HG03439 (cell line): ENCODE results near the gene S100A12.

Source experiments
- ATAC-seq: cut with Tn5 transposase; IDR thresholded peaks from one replicate; pipeline ENCODE4 v1.9.1; 2021; ENCODE audit warnings: mild to moderate bottlenecking, moderate library complexity; ENCODE audit not compliant: unreplicated experiment

The S100A12 gene

GRCh38 chr1:153337980-153338853 is 37.2 kb downstream of the S100A12 start:
- no peak for ATAC-seq

DNA sequence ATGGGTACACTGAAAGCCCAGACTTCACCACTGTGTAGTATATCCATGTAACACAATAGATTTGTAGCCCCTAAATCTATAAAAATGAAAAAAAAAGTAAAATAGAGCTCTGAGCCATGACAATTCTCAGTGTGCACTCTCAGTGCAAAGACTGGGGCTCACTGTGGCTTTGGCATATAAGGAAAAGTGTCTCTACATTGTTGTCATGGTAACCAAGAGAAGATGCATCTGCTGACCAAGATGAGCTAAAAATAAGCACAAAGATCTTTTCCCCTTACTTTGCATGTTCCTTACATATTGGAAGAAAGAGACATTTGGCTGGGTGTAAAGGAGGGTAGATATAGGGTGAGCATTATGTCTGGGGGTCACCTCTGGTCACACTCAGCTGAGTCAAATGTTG is 38.8 kb downstream of the S100A12 start:
- no peak for ATAC-seq

- no peak for ATAC-seq
These were observed 41.5 kb downstream of the S100A12 start for GRCh38 chr1:153333902-153334301.

DNA sequence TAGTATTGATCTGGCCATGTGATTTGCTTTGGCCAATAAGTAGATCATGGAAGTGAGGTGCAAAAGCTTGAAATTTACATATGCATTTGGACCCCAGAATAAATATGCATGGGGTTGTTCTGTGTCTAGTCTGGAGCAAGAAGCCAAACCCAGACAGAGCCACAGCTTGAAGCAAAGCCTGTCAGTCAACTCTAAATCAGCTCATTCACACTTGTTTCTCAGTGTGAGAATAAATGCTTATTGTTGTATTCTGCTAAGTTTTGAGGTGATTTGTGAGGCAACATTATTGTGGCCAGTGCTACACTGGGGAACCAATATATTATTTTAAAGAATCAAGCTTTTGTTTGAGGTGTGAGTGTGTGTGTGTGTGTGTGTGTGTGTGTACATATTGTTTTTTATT is 50.5 kb downstream of the S100A12 start:
- ATAC-seq, result no peak
